ENCODE results near the gene HABP2.

DNA sequence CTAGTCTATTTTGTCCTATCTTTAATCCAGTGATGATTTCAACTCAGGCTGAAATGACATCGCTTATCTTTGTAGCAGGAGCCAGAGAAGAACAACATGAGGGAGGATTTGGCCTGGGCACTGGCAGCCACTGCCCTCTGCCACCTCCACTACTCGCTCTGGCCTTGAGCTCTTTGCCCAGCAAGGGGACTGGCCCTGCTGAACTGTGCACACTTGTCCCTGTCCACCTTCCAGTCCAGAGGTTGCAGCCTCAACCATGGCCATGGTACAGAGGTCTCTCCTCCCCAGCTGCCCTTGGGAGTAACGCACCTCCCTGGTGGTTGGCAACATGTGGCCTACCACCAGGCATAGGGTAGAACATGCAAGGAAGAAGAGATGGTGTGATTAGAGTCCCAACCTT is 8.4 kb downstream of the HABP2 start:
- TF ChIP-seq, protein P1, sequence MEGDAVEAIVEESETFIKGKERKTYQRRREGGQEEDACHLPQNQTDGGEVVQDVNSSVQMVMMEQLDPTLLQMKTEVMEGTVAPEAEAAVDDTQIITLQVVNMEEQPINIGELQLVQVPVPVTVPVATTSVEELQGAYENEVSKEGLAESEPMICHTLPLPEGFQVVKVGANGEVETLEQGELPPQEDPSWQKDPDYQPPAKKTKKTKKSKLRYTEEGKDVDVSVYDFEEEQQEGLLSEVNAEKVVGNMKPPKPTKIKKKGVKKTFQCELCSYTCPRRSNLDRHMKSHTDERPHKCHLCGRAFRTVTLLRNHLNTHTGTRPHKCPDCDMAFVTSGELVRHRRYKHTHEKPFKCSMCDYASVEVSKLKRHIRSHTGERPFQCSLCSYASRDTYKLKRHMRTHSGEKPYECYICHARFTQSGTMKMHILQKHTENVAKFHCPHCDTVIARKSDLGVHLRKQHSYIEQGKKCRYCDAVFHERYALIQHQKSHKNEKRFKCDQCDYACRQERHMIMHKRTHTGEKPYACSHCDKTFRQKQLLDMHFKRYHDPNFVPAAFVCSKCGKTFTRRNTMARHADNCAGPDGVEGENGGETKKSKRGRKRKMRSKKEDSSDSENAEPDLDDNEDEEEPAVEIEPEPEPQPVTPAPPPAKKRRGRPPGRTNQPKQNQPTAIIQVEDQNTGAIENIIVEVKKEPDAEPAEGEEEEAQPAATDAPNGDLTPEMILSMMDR (IDR thresholded peaks at IDR 0.05; ENCODE audit: insufficient read depth, low read length, poor library complexity, severe bottlenecking): no peak
- TF ChIP-seq EZH2phosphoT487 (conservative IDR thresholded peaks at IDR 0.05; ENCODE audit: low read length): no peak
